NCI-H2107 treated with DMSO at 0.1 percent for 48 hours (cell line): Measurements from ENCODE around the gene NCDN.

ENCODE experiments used
- DNase-seq: peaks from one replicate; lab custom pipeline; 2025; ENCODE audit not compliant: unreplicated experiment; lab: John Stamatoyannopoulos, UW

The NCDN gene

GRCh38 chr1:35589516-35590427 lies 32.2 kb downstream of the NCDN start:
- DNase-seq: no peak

DNA sequence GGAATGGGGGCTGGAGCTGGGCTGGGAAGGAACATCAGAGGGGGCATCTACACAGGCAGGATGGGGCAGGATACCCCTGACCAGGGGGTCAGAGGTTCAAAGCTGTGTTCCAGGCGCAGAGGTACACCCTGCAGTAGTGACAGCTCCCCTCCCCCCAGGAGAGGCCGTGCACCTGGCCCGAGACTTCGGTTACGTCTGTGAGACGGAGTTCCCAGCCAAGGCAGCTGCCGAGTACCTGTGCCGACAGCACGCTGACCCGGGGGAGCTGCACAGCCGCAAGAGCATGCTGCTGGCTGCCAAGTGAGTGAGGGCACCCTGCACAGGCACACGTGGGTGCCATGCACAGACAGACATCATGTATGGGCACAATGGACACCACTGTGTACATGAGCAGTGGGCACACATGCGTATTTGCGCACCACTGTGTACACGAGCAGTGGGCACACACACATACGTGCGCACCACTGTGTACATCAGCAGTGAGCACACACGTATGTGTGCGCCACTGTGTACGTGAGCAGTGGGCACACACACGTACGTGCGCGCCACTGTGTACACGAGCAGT lies 33.0 kb downstream of the NCDN start:
- DNase-seq: no peak

DNA sequence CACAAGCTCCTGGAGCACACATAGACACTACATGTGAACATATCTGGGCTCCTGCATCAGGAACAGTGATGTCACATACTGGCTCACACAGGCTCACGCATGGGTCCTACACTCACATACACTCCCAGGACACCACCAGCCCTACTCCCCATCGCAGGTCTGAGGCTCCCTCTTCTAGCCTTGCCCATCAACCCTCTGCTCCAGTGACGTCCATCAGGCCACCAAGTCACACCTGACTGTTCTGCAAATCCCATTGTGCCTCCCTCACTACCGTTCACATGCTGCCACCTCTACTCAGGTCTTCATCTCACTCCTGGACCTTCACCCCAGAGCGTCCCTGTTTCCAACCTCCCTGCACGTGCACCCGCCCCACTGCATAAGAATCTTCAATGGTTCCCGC lies 33.6 kb downstream of the NCDN start:
- DNase-seq: no peak

DNA sequence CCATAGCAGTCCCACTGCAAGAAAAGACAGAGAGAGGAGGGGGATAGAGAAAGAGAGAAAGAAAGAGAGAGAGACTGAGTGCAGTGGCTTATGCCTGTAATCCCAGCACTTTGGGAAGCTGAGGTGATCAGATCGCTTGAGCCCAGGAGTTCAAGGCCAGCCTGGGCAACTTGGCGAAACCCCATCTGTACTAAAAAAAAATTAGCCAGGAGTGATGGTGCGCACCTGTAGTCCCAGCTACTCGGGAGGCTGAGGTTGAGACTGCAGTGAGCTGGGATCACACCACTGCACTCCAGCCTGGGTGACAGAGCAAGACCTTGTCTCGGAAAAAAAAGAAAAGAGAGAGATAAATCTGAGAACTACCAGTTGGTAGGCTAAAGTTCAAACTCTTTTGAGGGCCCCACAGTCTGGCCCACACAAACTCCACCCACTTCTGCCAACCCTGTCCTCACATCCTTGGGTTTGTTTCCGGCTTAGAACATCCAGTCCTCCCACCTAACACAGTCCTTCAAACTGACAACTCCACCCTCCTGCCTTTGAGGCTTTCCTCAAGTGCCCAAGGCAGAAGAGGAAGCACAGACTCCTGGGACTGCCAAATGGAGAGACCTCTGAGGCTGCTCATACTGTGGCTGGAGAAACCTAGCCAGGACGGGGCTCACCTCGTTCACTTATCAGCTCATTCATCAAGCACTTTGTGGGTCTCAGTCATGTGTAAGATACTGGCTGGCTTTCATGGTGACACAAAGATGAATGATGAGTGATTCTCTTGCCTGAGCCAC lies 35.6 kb downstream of the NCDN start:
- DNase-seq: no peak

GRCh38 chr1:35594005-35594760 lies 36.6 kb downstream of the NCDN start:
- no peak for DNase-seq

GRCh38 chr1:35595684-35596083 lies 38.1 kb downstream of the NCDN start:
- no peak for DNase-seq

- DNase-seq: no peak
Measured at GRCh38 chr1:35597870-35598269, 40.3 kb downstream of the NCDN start.

DNA sequence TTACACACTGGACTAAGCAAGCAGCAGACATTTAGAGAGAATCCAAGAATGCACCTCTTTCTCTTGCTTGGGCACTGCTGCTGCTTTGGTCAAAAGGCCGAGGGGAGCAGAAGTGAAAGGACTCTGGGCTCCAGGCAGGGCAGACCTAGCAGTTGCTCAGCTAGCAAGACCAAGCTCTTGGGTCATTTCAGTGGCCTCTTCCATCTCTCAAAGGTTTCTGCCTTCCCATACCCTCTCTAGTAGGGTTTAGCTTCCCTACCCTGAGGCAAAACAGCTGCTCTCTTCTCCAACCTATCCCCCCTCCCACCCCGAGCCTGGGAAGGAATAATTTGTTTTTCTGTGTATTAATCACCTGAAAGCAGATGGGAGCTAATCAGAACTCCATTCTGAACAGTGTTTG lies 41.3 kb downstream of the NCDN start:
- no peak for DNase-seq

- no peak for DNase-seq
Measured at GRCh38 chr1:35599411-35599810, 41.8 kb downstream of the NCDN start.

DNA sequence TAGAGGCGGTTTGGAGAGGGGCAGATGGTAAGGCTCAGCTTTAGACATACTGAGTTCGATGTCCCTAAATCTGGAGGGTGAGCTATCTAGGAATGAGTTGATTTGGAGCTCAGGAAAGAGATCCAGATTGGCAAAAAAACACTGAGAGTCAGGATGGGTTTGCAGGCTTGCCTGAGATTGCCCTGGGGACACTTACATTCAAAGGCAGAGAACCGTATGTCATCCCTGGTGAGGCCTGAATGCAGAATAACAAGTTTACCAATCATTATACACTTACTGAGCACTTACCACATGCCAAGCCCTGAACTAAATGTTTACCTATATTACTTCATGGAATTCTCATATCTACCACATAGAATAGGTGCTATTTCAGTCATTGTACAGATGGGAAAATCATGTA lies 43.0 kb downstream of the NCDN start:
- DNase-seq: no peak

- no peak for DNase-seq
Measured at GRCh38 chr1:35603468-35603867, 45.9 kb downstream of the NCDN start.

DNA sequence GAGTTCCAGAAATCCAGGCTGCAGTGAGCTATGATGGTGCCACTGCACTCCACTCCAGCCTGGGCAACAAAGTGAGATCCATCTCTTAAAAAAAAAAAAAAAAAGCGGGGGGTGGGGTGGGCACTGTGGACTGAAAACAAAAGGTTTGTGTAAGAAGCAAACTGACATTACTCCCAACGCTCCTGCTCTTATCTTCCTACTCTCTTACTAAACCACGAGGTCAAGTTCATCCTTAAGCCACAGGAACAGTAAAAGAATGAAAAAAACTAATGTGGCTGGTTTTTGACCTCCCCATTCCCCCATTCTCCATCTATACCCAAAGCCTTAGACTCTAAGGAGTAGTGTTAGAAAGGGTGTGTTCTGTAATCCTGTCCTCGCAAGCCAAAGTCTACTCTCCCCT lies 46.3 kb downstream of the NCDN start:
- no peak for DNase-seq

GRCh38 chr1:35605071-35605866 lies 47.7 kb downstream of the NCDN start:
- DNase-seq: no peak

GRCh38 chr1:35605867-35606182 lies 48.2 kb downstream of the NCDN start:
- no peak for DNase-seq

DNA sequence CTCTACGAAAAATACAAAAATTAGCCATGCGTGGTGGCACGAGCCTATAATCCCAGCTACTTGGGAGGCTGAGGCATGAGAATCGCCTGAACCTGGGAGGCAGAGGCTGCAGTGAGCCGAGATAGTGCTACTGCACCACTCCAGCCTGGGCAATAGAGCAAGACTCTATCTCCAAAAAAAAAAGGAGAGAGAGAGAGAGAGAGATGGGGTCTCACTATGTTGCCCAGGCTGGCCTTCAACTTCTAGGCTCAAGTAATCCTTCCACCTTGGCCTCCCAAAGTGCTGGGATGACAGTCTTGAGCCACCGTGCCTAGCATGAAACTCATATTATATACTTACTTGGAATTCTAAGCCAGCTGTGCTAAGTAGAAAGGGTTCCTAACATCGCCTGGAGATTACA lies 54.1 kb downstream of the NCDN start:
- no peak for DNase-seq

- DNase-seq: no peak
Measured at GRCh38 chr1:35615440-35615839, 57.8 kb downstream of the NCDN start.
